HG03039 (cell line): ENCODE data around the gene AK5.
"Not testable (repeated sequence)": the region's sequence is repeated elsewhere in the genome, so short reads cannot be mapped to it uniquely, and the experiment has no call there.

Experiments
- ATAC-seq: cut with Tn5 transposase; IDR thresholded peaks from one replicate; pipeline ENCODE4 v1.9.1; 2021; ENCODE audit warnings: mild to moderate bottlenecking, moderate library complexity; ENCODE audit not compliant: unreplicated experiment

The AK5 gene

DNA sequence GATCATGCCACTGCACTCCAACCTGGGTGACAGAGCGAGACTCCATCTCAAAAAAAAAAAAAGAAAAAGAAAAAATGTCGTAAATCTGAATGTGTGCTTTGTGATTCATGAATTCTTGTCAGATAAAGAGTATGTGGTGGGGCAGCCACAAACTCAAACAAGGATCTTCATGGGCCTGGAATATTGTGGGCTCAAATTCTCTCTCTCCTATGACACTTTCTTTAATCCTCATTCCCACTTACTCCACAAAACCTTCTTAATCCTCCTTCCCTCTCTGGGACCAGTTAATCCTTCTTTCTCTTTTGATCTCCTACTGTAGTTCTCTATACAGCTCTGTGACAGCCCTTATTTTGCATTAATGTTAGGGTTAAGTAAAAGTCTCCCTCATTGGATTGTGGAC is 112.3 kb downstream of the AK5 start:
- ATAC-seq, result no peak

GRCh38 chr1:77395051-77395450 is 113.2 kb downstream of the AK5 start:
- no peak for ATAC-seq

GRCh38 chr1:77398152-77398551 is 116.3 kb downstream of the AK5 start:
- no peak for ATAC-seq

DNA sequence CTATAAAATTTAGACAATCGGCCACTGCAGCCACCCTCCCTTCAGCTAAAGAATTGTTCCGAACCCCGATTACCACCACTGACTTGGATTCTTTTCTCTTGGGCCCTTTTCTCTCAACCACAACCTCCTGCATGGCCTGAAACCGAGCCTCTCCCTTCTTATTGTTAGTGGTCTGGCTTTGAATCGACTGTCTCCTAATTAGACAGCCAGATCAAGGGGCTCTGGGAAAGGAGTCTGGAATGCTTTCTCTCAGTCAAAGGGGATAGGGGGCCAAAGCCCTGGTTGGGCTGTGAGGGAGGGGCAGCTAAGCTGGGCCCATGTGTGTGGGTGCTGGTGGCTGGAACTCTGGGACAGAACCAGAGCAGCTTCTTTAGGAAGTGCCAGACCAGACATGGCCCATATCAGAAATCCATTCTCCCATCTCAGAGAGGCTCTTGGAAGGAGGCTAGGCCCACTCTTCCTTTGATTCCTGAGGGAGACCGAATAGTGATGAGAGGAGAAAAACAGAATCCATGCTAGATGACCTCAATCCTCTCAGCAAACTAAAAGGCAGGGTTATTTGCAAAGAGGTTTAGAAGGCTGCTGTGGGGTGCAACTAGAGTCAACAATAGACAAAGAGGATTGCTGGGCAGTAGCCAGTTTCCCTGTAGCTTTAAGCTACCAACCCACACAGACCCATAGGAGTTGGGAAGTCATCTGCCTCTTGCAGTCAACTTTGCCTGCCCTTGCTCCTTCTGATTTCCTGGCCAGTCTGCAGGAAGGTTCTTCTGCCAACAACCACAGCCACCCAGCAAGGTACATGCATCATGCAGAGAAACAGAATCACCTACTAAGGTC is 117.6 kb downstream of the AK5 start:
- ATAC-seq, result no peak

- no peak for ATAC-seq
These were observed 119.0 kb downstream of the AK5 start for GRCh38 chr1:77400781-77401180.

GRCh38 chr1:77401384-77401783 is 119.6 kb downstream of the AK5 start:
- no peak for ATAC-seq

GRCh38 chr1:77405186-77405585 is 123.4 kb downstream of the AK5 start:
- ATAC-seq, result no peak

- no peak for ATAC-seq
These were observed 124.8 kb downstream of the AK5 start for GRCh38 chr1:77406661-77407060.

DNA sequence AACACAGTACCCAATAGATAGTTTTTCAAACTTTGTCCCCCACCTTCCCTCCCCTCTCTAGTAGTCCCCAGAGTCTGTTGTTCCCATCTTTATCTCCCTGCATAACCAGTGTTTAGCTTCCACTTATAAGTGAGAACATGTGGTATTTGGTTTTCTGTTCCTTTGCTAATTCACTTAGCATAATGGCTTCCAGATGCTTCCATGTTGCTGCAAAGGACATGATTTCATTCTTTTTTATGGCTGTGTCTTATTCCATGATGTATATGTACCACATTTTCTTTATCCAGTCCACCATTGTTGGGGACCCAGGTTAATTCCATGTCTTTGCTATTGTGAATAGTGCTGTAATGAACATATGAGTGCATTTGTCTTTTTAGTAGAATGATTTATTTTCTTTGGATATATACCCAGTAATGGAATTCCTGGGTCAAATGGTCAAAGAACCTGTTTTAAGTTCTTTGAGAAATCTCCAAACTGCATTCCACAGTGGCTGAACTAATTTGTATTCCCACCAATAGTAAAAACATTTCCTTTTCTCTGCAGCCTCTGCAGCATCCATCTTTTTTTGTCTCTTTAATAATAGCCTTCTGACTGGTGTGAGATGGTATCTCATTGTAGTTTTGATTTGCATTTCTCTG is 126.0 kb downstream of the AK5 start:
- no peak for ATAC-seq

- ATAC-seq, result not testable (repeated sequence)
These were observed 127.1 kb downstream of the AK5 start for GRCh38 chr1:77408933-77409332.

GRCh38 chr1:77412069-77412819 is 130.4 kb downstream of the AK5 start:
- no peak for ATAC-seq

DNA sequence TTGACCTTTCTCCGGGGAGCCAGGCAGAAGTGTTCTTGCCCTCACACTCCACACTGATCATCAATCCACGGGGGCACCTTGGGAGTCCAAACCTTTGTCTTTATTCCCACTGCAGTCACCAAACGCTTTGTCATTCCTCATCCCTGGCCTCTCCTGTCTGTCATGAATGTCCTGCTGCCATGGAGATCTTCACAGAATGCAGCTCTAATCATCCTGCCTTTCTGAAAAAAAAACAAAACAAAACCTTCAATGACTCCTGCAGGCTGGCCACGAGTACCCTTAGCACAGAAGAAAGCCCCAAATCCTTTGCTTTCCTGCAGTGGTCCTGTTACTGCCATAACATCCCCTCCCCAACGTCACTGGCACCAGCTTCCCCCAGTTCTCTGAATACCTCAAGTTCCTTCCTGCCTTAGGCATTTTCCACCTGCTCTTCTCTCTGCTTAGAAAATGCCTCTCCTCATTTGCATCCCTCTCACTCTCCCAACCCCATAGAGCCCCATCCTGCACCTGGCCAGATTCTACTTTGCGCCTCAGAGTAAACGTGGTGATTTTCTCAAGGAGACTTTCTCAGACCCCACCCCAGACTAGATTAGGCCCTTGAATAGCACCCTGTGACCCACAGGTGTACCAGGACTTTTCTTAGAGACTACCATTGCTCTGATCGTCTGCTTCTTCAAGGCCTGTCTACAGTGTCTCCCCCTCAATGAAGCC is 131.2 kb downstream of the AK5 start:
- peak; percentile 56 for ATAC-seq

GRCh38 chr1:77413541-77414335 is 131.9 kb downstream of the AK5 start:
- peak; percentile 66 for ATAC-seq

GRCh38 chr1:77415579-77415978 is 133.8 kb downstream of the AK5 start:
- no peak for ATAC-seq

DNA sequence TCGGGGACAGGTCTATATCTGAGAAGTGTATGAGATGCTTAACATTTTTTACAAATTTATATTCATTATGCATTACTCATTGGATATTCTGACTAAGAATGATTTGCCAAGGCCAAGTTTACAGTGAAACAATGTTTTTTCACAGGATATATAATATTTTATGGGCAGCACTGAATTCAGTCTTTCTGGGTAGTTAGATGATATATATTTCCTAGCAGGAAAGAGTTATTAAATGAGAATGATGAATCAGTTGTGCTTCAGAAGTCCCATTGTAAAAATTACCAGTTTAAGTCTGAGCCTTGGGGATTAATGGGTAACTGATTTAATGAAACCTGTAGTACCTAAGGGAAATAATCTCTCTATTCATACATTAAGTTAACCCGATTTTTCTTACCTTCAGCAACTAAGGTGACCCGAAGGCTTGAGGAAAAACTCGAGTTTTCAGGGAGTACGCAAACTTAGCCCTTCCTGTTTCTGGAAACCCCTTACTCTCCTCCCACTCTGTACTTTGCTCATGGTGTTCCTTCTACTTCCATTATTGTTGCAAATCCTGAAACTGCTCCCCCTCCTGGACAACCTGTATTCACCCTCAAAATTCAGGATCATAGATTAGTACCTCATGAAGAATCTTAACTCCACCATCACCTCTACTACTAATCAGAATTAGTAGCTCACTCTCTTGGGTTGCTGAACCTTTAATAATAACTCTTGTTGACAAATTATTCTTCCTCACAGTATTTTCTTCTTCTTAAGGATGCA is 135.1 kb downstream of the AK5 start:
- no peak for ATAC-seq

GRCh38 chr1:77418055-77418454 is 136.2 kb downstream of the AK5 start:
- ATAC-seq, result not testable (repeated sequence)

DNA sequence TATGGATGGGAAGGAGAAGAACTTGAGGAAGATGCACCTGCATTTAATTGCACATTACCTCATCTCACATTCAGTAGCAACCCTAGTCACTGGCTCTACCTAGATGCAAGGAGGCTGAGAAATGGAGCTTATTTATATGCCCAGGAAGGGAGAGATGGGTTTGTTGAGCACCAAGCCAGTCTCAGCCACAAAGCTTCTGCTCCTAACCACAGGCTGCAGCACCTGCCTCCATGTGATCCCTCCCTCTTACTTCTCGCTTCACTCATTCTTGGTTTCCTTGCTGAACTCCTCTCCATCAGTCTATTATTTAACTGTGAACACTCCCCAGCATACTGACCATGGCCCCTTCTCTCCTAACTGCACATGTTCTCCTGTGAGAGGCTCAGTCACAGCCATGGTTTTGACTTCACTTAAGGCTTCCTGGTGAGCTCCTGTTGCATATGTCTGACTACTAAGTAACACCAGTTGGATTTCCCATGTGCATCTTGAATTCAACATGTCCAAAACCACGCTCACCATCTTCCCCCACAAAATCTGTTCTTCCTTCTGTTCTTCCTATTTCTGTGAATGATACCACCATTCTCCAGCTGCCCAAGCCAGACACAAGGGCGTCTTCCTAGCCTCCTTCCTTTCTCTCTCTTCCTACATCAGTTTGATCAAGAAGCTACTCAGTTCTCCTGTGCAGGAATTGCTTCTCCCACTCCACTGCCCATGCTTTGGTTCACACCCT is 139.8 kb downstream of the AK5 start:
- ATAC-seq, result no peak

- ATAC-seq, result no peak
These were observed 142.4 kb downstream of the AK5 start for GRCh38 chr1:77424236-77424635.

GRCh38 chr1:77428068-77428467 is 146.2 kb downstream of the AK5 start:
- no peak for ATAC-seq
